Measurements from ENCODE around the gene SETMAR.

Gene SETMAR

DNA sequence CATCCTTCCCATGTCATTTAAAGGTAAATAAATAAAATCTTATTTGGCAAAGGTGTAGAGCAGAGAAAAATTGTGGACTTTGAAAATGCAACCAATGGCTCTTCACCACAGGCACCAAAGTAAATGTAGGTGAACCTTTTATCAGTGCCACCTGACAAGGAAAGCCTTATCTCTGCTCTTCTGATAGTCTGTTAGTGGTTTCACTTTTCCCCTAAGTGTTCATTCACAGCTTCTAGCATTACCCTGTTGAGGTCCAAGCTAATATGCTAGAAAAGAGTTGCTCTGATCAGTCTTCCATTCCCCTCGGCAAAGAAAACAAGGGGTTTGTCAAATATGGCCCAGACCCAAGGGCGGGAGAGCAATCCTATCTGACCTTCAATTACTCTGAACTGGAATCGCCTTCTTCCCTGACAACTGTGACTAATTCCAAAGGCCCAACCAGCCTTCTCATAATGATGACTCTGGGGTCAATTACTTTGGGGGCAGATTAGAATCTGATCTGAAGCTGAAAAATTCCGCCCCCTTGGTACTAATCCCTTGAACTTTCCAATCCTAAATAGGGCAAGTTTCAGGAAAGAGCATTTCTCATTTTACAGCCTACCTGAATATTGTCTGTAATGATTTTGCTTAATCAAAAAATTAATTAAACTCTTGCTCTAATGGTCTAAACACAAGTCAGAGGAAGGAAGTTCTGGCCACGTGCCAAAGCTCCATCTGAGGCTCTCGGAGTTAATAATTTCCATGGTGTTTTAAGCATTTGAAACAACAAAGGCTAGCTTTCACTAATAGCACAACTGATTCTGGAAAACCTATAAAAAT is 52.4 kb downstream of the SETMAR start:
- DNase-seq, result peak; percentile 60

- no peak for DNase-seq
These were observed 53.0 kb downstream of the SETMAR start for GRCh38 chr3:4356220-4356540.

DNA sequence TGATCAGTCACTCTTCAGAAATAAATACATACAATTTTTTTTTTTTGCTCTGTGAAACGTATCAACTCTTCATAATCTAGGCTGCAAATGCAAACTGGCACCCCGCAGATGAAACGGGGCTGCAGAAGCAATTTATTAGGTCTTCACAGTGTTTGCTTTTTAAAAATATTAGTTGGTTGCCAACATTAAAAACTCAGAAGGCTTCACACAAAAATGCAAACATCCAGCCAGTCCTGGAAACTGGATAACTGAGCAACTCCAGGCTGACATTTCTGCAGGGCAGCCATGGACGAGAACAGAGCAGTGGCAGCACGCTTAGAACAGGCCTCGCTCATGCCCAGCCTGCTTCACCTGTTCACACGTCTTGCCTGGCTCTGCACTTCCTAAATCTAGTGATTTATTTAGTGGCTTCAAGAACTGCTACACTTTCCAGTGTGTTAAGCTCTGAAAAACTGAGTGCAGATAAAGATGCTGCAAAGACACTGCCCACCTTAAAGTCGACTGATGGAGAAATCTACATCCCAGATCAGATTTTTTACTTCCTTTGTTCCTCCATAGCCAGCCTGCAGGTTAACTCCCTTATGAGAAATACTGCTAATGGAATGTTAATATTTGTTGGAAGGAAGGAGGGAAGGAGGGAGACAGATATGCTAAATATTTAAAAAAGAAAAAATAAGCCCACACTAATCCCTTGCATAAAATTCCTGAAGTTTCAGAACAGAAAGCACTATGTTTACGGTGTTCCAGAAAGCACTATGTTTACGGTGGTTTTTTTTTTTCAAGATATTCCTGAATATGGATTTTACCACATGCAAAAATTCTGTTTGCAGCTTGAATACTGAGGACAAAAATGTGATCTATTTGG is 53.6 kb downstream of the SETMAR start:
- DNase-seq, result no peak

DNA sequence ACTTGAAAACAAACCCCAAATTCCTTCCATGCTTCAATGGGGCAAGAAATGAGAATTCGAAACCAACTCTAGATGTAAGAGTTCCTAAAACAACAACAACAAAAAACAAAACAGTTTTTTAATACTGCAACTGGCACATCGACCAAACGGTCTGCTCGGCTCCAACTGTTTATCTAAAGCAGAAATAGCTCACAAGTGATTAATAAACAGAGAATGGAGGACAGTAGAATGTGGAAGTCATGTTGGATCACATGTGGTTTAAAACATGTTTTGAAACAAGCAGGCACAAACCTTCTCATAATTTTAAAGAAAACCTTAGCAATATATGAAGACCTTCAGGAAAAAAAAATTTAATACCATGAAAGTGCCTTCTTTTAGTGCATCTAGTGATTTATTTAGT is 55.1 kb downstream of the SETMAR start:
- no peak for DNase-seq

- DNase-seq, result no peak
These were observed 56.8 kb downstream of the SETMAR start for GRCh38 chr3:4359805-4360502.

DNA sequence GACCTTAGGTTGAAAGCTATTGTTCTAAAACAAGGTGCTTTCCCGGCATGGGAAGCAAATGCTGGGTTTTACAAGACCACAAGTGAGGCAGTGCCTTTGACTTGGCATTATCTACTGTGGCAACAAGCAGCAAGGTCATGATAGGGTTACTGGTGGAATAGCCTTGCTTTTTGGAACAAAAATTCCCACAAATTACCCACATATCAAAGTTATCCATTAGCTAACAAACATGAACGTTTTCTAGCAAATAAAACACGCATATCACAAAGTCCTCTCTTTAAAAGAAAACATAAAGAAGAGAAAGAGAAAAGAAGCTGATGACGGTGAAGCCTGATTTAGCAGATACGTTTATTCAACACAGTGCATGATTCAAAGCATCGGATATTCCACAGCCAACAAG is 57.6 kb downstream of the SETMAR start:
- no peak for DNase-seq

GRCh38 chr3:4362523-4362922 is 59.4 kb downstream of the SETMAR start:
- DNase-seq, result no peak

Measured in hematopoietic multipotent progenitor cell treated with erythropoietin and hydrocortisone succinate and interleukin-3 and kit ligand, for 6 days (in vitro differentiated cells).